ENCODE results near the gene SEMA7A. TPM values are rescaled to one million over a fixed set of nuclear protein-coding genes. Genes with fewer than 3 reads are reported as not detected.

The SEMA7A gene
- total and polyA plus RNA-seq, 9 of the 15 experiments (the other 6 are each of a cell fraction or from before 2014, with no cell fraction given): 0.04 to 8.2 (median 5.4) TPM; not detected in 1

DNA sequence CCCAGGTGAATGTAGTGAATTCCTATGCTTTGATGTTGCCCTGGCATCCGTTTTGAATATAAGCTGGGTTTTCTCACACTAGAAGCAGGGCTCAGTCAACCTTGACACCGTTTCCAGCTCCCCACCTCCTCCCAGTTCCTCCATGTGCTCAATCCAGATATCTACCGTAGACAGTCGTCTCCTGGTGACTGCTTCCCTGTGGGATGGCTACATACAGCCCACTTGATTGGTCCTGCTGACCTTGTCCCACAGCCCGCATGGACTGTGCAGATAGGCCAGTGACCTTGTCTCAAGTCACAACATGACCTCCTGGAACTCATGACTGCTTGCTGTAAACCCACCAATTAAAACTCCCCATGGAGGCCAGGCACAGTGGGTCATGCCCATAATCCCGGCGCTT, 8.1 kb downstream of the SEMA7A start (continued):
- no peak for TF ChIP-seq ZNF445 (CRISPR knock-in tag; IDR thresholded peaks at IDR 0.05; ENCODE audit: low read depth)
- TF ChIP-seq NFYB (IDR thresholded peaks at IDR 0.05; ENCODE audit: extremely low read depth, insufficient read length): no peak
- no peak for TF ChIP-seq POLR3G (IDR thresholded peaks at IDR 0.05; ENCODE audit: extremely low read depth, insufficient read length, insufficient replicate concordance)
- TF ChIP-seq EZH2 (IDR thresholded peaks at IDR 0.05; ENCODE audit: borderline replicate concordance, low read depth, low read length): no peak
- TF ChIP-seq, protein P1, sequence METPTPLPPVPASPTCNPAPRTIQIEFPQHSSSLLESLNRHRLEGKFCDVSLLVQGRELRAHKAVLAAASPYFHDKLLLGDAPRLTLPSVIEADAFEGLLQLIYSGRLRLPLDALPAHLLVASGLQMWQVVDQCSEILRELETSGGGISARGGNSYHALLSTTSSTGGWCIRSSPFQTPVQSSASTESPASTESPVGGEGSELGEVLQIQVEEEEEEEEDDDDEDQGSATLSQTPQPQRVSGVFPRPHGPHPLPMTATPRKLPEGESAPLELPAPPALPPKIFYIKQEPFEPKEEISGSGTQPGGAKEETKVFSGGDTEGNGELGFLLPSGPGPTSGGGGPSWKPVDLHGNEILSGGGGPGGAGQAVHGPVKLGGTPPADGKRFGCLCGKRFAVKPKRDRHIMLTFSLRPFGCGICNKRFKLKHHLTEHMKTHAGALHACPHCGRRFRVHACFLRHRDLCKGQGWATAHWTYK (CRISPR knock-in tag; IDR thresholded peaks at IDR 0.05): no peak
- no peak for TF ChIP-seq MTA1 (IDR thresholded peaks at IDR 0.05; ENCODE audit: borderline replicate concordance)
- no peak for TF ChIP-seq THRAP3 (IDR thresholded peaks at IDR 0.05; ENCODE audit: borderline replicate concordance)
- TF ChIP-seq, protein P2, sequence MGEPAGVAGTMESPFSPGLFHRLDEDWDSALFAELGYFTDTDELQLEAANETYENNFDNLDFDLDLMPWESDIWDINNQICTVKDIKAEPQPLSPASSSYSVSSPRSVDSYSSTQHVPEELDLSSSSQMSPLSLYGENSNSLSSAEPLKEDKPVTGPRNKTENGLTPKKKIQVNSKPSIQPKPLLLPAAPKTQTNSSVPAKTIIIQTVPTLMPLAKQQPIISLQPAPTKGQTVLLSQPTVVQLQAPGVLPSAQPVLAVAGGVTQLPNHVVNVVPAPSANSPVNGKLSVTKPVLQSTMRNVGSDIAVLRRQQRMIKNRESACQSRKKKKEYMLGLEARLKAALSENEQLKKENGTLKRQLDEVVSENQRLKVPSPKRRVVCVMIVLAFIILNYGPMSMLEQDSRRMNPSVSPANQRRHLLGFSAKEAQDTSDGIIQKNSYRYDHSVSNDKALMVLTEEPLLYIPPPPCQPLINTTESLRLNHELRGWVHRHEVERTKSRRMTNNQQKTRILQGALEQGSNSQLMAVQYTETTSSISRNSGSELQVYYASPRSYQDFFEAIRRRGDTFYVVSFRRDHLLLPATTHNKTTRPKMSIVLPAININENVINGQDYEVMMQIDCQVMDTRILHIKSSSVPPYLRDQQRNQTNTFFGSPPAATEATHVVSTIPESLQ (CRISPR knock-in tag; IDR thresholded peaks at IDR 0.05): no peak
- no peak for TF ChIP-seq SMARCA5 (IDR thresholded peaks at IDR 0.05)
- peak; percentile 91 for TF ChIP-seq CBFA2T3 (IDR thresholded peaks at IDR 0.05)
- TF ChIP-seq, protein P3, sequence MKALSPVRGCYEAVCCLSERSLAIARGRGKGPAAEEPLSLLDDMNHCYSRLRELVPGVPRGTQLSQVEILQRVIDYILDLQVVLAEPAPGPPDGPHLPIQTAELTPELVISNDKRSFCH (CRISPR knock-in tag; IDR thresholded peaks at IDR 0.05): no peak
- TF ChIP-seq, protein P3 (tag; IDR thresholded peaks at IDR 0.05): no peak
- TF ChIP-seq ETS2 (tag; IDR thresholded peaks at IDR 0.05; ENCODE audit: borderline replicate concordance, poor library complexity, severe bottlenecking): no peak
- TF ChIP-seq, protein P4, sequence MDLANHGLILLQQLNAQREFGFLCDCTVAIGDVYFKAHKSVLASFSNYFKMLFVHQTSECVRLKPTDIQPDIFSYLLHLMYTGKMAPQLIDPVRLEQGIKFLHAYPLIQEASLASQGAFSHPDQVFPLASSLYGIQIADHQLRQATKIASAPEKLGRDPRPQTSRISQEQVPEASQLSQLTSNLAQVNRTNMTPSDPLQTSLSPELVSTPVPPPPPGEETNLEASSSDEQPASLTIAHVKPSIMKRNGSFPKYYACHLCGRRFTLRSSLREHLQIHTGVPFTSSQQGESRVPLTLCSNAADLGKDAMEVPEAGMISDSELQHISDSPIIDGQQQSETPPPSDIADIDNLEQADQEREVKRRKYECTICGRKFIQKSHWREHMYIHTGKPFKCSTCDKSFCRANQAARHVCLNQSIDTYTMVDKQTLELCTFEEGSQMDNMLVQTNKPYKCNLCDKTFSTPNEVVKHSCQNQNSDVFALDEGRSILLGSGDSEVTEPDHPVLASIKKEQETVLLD (IDR thresholded peaks at IDR 0.05): no peak
- TF ChIP-seq, protein P5, sequence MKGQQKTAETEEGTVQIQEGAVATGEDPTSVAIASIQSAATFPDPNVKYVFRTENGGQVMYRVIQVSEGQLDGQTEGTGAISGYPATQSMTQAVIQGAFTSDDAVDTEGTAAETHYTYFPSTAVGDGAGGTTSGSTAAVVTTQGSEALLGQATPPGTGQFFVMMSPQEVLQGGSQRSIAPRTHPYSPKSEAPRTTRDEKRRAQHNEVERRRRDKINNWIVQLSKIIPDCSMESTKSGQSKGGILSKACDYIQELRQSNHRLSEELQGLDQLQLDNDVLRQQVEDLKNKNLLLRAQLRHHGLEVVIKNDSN (CRISPR knock-in tag; IDR thresholded peaks at IDR 0.05): peak; percentile 31; the same call in 1 of the 2 replicates
- TF ChIP-seq, protein P6, sequence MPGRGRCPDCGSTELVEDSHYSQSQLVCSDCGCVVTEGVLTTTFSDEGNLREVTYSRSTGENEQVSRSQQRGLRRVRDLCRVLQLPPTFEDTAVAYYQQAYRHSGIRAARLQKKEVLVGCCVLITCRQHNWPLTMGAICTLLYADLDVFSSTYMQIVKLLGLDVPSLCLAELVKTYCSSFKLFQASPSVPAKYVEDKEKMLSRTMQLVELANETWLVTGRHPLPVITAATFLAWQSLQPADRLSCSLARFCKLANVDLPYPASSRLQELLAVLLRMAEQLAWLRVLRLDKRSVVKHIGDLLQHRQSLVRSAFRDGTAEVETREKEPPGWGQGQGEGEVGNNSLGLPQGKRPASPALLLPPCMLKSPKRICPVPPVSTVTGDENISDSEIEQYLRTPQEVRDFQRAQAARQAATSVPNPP (IDR thresholded peaks at IDR 0.05; ENCODE audit: borderline replicate concordance, insufficient read depth, insufficient read length): no peak
- no peak for TF ChIP-seq PHB (CRISPR knock-in tag; IDR thresholded peaks at IDR 0.05)
- TF ChIP-seq POLR2AphosphoS5 (IDR thresholded peaks at IDR 0.05; ENCODE audit: control insufficient read depth, insufficient read depth, low read depth, low read length): peak; percentile 46; the same call in 1 of the 2 replicates
- no peak for TF ChIP-seq ZFP36 (IDR thresholded peaks at IDR 0.05; ENCODE audit: low read depth, low read length, partially characterized antibody)
- TF ChIP-seq SMC3 (conservative IDR thresholded peaks at IDR 0.05; ENCODE audit: insufficient read depth, low read depth, low read length): no peak
- no peak for TF ChIP-seq PURB (CRISPR knock-in tag; IDR thresholded peaks at IDR 0.05; ENCODE audit: low read depth)
- no peak for TF ChIP-seq ZNF696 (CRISPR knock-in tag; conservative IDR thresholded peaks at IDR 0.05)
- TF ChIP-seq HDAC6 (IDR thresholded peaks at IDR 0.05; ENCODE audit: low read depth, low read length): no peak

Measured in K562 (cell line).